HG03039 (cell line): Measurements from ENCODE around the gene ERBB4.

Source experiments
- ATAC-seq: cut with Tn5 transposase; IDR thresholded peaks from one replicate; pipeline ENCODE4 v1.9.1; 2021; ENCODE audit warnings: mild to moderate bottlenecking, moderate library complexity; ENCODE audit not compliant: unreplicated experiment

ERBB4 gene

GRCh38 chr2:211948932-211949331 is 589.7 kb downstream of the ERBB4 start:
- ATAC-seq: no peak

GRCh38 chr2:211946960-211947359 is 591.6 kb downstream of the ERBB4 start:
- ATAC-seq: no peak

GRCh38 chr2:211944572-211944971 is 594.0 kb downstream of the ERBB4 start:
- ATAC-seq: no peak

GRCh38 chr2:211942153-211942552 is 596.4 kb downstream of the ERBB4 start:
- ATAC-seq: no peak

GRCh38 chr2:211941216-211941747 is 597.3 kb downstream of the ERBB4 start:
- no peak for ATAC-seq

GRCh38 chr2:211939177-211939576 is 599.4 kb downstream of the ERBB4 start:
- no peak for ATAC-seq

- no peak for ATAC-seq
These were observed 603.8 kb downstream of the ERBB4 start for GRCh38 chr2:211934811-211935210.

GRCh38 chr2:211931314-211931713 is 607.3 kb downstream of the ERBB4 start:
- ATAC-seq: no peak

- ATAC-seq: peak; percentile 82
These were observed 608.3 kb downstream of the ERBB4 start for GRCh38 chr2:211930331-211930730.

GRCh38 chr2:211928201-211928600 is 610.4 kb downstream of the ERBB4 start:
- no peak for ATAC-seq

GRCh38 chr2:211923019-211923418 is 615.6 kb downstream of the ERBB4 start:
- no peak for ATAC-seq

GRCh38 chr2:211903961-211904360 is 634.6 kb downstream of the ERBB4 start:
- no peak for ATAC-seq

GRCh38 chr2:211901226-211901846 is 637.3 kb downstream of the ERBB4 start:
- no peak for ATAC-seq

- ATAC-seq: no peak
These were observed 638.1 kb downstream of the ERBB4 start for GRCh38 chr2:211900518-211900917.

GRCh38 chr2:211900000-211900399 is 638.6 kb downstream of the ERBB4 start:
- ATAC-seq: no peak

GRCh38 chr2:211898702-211899101 is 639.9 kb downstream of the ERBB4 start:
- ATAC-seq: no peak

GRCh38 chr2:211881449-211881848 is 657.2 kb downstream of the ERBB4 start:
- no peak for ATAC-seq

GRCh38 chr2:211879323-211879722 is 659.3 kb downstream of the ERBB4 start:
- ATAC-seq: no peak

GRCh38 chr2:211877061-211877460 is 661.5 kb downstream of the ERBB4 start:
- no peak for ATAC-seq

- ATAC-seq: no peak
These were observed 663.1 kb downstream of the ERBB4 start for GRCh38 chr2:211875488-211875887.

GRCh38 chr2:211868996-211869533 is 669.5 kb downstream of the ERBB4 start:
- ATAC-seq: no peak

GRCh38 chr2:211867845-211868451 is 670.7 kb downstream of the ERBB4 start:
- ATAC-seq: peak; percentile 88
